NCI-H146 treated with DMSO at 0.1 percent for 48 hours (cell line): ENCODE data around the gene FAM89B.
"Not testable (repeated sequence)": the region's sequence is repeated elsewhere in the genome, so short reads cannot be mapped to it uniquely, and the experiment has no call there.

ENCODE experiments used
- DNase-seq: peaks from one replicate; lab custom pipeline; 2025; ENCODE audit not compliant: unreplicated experiment; lab: John Stamatoyannopoulos, UW

The FAM89B gene

GRCh38 chr11:65572356-65573051 lies at the start of gene FAM89B:
TSS of gene FAM89B (plus strand) at chr11:65572538. CDS start at chr11:65572670, 132 bp downstream.
- peak; percentile 63 for DNase-seq

DNA sequence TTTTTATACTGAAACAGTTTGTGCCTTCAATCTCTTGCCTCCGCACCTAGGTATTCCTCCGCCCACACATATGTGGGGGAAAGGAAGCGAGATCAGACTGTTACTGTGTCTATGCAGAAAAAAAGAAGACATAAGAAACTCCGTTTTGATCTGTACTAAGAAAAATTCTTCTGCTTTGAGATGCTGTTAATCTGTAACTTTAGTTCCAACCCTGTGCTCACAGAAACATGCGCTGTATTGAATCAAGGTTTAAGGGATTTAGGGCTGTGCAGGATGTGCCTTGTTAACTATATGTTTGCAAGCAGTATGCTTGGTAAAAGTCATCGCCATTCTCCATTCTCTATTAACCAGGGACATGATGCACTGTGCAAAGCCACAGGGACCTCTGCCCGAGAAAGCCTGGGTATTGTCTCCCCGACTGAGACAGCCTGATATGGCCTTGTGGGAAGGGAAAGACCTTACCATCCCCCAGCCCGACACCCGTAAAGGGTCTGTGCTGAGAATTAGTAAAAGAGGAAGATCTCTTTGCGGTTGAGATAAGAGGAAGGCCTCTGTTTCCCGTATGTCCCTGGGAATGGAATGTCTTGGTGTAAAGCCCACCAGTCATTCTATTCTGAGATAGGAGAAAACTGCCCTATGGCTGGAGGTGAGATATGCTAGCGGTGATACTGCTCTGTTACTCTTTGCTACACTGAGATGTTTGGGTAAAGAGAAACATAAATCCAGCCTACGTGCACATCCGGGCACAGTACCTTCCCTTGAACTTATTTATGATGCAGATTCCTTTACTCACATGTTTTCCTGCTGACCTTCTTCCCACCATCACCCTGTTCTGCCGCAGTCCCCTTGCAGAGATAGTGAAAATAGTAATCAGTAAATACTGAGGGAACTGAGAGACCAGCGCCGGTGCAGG lies 49.4 kb upstream of the FAM89B start:
- DNase-seq: not testable (repeated sequence)

GRCh38 chr11:65523631-65523968 lies 48.7 kb upstream of the FAM89B start:
- not testable (repeated sequence) for DNase-seq

GRCh38 chr11:65524014-65524740 lies 48.2 kb upstream of the FAM89B start:
- peak; percentile 22 for DNase-seq

- no peak for DNase-seq
Observed at GRCh38 chr11:65524741-65525545, 47.4 kb upstream of the FAM89B start, which contains the start of gene SCYL1. TSS of gene SCYL1 (plus strand) at chr11:65525083. CDS start at chr11:65525154, 71 bp downstream.

GRCh38 chr11:65525546-65526480 lies 46.5 kb upstream of the FAM89B start:
- DNase-seq: no peak

DNA sequence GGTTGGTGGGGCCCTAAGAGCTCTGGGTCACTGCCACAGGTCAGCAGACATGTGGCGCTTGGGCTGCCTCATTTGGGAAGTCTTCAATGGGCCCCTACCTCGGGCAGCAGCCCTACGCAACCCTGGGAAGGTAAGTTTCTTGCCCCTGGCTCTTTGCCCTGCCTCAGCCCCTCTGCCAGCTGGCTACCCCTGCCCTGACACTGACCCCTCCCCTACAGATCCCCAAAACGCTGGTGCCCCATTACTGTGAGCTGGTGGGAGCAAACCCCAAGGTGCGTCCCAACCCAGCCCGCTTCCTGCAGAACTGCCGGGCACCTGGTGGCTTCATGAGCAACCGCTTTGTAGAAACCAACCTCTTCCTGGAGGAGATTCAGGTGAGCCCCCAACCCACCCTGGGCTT lies 45.6 kb upstream of the FAM89B start:
- DNase-seq: no peak

DNA sequence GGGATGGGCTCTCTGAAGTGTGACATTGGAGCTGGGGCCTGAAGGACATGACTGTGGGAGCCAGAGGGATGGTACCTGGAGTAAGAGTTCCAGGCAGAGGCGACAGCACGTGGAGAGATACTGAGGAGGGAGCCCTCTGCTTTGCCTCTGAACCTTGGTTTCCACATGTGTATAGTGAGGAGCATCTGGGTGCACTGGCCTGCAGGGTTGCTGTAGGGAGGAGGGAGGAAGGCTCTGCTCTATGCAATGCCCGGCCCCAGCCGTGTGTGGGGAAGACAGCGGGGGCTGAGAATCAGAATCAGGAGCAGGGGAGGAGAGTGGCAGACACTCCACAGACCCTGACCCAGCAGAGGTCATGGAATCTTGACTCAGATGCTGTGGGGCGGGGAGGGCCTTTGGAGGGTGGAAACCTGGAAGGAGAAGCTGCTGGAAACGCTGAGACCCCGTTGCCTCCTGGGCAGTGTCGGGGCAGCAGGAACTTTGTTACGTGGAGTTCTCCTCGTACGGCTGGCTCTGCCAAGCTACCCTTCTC lies 43.5 kb upstream of the FAM89B start:
- DNase-seq: no peak

DNA sequence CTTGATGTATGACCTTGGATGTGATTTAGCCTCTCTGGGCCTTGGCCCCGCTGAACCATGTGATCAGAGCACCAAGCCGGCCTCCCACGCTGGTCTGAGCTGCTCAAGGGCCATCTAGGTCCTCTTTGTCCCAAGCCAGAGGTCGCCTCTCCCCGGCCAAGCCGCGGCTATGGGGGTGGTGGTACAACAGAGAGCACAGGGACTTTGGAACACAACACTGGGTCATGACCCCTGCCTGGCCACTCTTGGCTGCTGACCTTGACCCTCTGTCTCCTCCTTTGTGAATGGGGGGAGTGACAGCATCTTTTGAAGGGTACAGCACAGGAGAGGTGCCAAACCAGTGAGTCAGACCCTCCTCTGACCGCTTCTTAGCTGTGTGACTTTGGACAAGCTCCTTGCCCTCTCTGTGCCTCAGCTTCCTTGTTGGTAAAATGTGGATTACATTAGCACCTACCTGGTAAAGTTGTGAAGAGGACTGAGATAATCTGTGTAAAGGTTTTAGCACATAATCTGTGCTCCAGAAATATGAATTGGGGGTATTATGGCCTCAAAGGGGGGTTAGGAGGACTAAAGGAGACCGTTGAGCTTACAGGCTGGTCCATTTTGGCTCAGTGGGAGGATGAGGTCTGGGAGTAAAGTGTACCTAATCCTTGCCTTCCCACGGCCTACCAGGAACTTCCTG lies 42.7 kb upstream of the FAM89B start:
- no peak for DNase-seq

DNA sequence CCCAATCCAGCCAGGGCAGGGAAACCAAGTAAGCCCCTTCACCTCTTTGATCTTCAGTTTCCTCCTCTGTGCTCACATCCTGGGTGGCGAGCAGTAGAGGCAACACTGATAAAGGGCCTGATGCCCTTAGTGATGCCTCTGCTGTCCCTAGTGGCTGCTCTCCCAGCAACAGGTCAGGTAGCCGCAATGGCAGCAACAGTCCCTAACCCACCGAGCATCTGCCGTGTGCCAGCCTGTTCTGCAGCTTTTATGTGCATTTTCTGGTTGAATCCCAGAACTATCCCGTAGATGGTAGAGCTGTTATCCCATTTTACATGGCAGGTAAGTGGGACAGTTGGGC lies 42.2 kb upstream of the FAM89B start:
- DNase-seq: no peak

- DNase-seq: no peak
Observed at GRCh38 chr11:65532388-65533064, 39.8 kb upstream of the FAM89B start.

DNA sequence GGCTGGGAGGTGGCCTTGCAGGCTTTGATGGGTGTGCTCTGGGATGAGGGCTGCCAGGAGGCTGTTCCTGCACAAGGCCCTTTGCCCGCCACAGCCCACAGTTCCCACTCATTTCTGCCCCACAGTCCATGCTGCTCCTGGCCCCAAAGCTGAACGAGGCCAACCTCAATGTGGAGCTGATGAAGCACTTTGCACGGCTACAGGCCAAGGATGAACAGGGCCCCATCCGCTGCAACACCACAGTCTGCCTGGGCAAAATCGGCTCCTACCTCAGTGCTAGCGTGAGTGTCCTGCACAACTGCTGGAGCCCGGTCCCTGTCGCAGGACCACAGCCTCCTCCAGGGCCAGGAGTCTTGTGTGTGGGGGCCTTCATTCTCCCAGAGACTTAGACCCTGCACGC lies 37.2 kb upstream of the FAM89B start:
- no peak for DNase-seq

DNA sequence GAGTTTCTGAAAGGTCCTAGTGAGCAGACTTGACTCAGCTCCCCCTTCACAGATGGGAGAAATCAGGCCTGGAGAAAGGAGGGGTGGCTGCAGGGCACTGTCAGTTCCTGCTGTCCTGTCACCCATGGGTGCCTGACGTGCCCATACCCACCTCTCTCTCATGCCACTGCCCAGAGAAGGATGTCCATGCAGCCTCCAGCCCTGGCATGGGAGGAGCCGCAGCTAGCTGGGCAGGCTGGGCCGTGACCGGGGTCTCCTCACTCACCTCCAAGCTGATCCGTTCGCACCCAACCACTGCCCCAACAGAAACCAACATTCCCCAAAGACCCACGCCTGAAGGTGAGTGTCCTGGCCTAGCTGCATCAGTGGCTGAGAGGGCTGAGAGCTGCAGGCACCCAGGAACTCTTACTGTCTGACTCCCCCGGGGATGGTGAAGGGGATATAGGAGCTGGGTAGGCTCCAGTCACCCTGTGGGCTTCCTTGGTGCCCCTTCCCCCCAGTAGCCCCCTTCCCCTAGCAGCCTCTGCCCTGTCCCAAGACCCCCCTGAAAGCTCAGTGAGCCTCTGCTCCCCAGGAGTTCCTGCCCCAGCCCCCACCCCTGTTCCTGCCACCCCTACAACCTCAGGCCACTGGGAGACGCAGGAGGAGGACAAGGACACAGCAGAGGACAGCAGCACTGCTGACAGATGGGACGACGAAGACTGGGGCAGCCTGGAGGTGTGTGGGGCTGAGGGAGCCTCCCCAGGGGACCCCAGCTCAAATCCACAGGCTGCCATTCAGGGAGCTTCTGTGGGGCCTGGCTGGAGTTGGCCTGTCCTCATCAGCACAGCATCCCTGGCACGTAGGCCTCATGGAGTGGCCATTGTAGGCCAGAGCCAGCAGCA lies 35.7 kb upstream of the FAM89B start:
- DNase-seq: no peak

- no peak for DNase-seq
Observed at GRCh38 chr11:65537296-65537597, 35.1 kb upstream of the FAM89B start.

DNA sequence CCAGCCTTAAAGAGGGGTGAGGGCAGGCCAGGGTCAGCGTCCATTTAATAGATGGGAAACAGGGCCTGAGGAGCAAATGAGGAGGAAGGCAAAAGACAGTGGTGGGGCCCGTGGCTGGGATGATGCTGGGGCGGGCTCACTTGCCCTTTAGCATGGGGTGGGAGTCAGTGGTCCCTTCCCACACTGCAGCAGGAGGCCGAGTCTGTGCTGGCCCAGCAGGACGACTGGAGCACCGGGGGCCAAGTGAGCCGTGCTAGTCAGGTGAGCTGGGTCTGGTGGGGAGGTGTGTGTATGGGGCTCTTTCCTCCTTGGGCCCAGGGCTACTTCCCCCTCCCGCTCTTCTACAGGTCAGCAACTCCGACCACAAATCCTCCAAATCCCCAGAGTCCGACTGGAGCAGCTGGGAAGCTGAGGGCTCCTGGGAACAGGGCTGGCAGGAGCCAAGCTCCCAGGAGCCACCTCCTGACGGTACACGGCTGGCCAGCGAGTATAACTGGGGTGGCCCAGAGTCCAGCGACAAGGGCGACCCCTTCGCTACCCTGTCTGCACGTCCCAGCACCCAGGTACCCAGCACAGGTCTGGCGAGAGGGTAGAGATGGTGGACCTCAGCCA lies 34.6 kb upstream of the FAM89B start:
- no peak for DNase-seq

- no peak for DNase-seq
Observed at GRCh38 chr11:65538232-65538914, 34.0 kb upstream of the FAM89B start.
